NCI-H2029 (cell line): ENCODE measurements around the gene KCNQ4.
A peak's percentile ranks its signal among the peaks of the same experiment; 100 is the strongest.

Source experiments
- DNase-seq: peaks from one replicate; lab custom pipeline; 2025; lab: John Stamatoyannopoulos, UW

The KCNQ4 gene

DNA sequence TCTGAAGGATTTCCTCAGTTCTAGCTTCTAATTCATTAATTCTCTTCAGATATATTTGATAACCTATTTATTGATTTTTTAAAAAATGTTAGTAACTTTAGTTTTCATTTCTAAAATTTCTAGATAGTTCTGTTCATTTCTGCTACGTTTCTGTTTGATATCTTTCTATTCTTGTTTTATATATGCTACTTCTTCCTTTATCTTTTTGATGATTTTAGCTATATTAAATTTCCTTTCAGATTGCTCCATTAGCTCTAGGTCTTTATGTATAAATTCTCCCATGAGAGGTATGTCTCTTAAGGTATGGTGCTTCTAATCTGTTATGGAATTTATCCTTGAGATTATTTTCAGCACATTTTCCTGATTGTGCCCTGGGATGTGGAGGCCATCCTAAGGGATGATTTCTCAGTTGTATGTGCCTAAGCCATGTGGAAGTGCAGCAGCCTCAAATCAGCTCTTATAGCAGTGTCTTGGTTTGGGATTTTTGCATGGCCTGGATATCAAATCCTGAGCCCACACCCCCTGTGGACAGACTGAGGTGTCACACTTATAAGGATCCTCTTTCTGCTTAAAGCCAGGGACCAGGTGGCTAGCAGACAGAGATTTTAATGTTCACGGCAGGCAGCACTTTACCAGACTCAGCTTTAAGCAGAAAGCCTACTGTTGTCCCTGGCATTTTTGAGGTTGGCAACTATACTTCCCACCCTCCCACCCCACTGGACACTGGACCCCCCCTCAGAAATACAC is 6.2 kb upstream of the KCNQ4 start:
- no peak for DNase-seq

GRCh38 chr1:40780678-40781607 is 2.6 kb upstream of the KCNQ4 start:
- no peak for DNase-seq

DNA sequence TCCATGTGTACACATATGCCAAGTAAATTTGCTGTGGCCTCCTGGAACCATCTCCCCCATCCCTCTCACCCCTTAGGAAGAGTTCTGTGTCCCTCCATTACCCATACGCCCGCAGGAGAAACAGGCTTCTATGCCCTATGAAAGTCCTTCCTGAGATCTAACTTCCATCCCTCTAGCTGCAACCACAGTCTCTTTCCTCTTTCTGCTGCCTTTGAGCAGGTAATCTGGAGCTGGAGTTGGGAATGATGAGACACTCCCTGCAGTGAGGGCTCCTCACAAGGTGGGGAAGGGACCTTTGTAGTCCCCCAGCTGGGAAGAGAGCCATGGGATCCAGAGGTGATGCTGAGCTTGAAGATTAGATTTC is 2.0 kb upstream of the KCNQ4 start:
- no peak for DNase-seq

- peak; percentile 77 for DNase-seq
These were observed 1.1 kb upstream of the KCNQ4 start for GRCh38 chr1:40782371-40782956.

GRCh38 chr1:40784141-40784770 is 669 bp downstream of the KCNQ4 start:
- DNase-seq, result no peak

DNA sequence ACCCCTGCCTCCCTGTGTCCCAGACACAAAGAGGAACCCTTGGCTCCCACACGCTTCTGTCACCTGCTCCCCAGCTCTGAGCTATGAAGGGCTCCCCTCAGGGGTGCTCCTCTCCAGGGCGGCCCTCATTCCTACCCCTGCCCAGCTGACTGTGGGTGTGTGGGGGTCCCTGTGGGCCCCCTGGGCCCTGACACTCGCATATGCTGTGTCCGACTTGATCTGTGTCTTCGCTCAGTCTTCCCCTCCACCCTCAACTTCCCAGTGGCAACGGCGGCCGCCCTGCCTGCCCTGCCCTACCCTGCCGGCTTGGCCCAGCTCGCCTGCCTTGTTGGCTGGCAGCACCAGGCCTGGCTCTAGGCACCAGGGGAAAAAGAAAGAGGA is 1.2 kb downstream of the KCNQ4 start:
- DNase-seq, result no peak

- no peak for DNase-seq
These were observed 1.9 kb downstream of the KCNQ4 start for GRCh38 chr1:40785446-40785845.

GRCh38 chr1:40786171-40786994 is 2.8 kb downstream of the KCNQ4 start:
- DNase-seq, result no peak

GRCh38 chr1:40786995-40787705 is 3.6 kb downstream of the KCNQ4 start:
- no peak for DNase-seq

- DNase-seq, result no peak
These were observed 4.4 kb downstream of the KCNQ4 start for GRCh38 chr1:40787737-40788560.

GRCh38 chr1:40788561-40789341 is 5.2 kb downstream of the KCNQ4 start:
- no peak for DNase-seq

DNA sequence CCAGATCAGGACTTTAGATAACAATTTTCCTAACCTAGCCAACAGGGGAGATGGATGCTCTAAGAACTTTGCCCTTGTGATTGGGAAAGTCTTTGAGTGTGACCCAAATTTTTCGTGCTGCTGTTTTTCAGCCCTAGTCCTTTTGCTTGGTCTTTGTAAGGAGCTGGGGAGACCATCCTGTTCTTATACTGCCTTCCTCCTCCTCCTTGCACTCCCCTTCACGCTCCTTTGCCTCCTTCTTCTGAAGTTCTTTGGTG is 5.7 kb downstream of the KCNQ4 start:
- DNase-seq, result no peak

DNA sequence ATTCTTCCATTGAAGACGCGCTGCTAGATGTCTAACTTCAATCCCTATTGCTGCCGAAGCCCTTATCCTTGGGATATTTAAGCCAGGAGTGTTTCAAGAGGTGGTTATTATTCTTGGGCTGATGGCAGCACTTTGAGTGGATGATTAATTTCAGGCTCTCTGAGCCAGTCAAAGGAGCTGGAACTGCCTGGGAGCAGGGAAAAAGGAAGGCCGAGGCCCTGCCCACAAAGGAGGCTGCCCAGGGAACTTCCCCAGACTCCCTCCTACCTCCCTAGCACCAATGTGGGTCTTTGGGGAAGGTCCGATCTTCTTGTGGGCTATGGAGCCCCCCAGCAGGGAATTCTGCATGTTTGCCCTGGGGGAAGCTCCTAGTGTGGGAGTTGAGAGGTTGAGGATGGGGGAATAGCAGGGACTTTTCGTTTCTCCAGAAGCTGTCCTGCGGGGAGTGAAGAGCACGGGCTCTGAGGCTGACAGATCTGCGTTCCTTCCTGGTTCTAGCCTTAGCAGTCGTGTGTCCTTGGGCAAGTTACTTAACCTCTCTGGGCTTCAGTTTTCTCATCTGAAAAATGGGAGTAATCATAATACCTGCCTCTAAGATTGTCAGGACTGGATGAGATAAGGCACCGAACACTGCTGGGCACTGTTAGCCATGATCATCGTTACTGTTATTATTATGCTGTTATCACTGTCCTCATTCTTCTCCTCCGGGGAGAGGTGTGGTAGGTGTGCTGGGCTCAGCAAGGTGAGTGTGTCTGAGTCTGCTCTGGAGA is 6.3 kb downstream of the KCNQ4 start:
- no peak for DNase-seq

GRCh38 chr1:40792036-40792435 is 8.4 kb downstream of the KCNQ4 start:
- no peak for DNase-seq

GRCh38 chr1:40793617-40794016 is 10.0 kb downstream of the KCNQ4 start:
- DNase-seq, result no peak

DNA sequence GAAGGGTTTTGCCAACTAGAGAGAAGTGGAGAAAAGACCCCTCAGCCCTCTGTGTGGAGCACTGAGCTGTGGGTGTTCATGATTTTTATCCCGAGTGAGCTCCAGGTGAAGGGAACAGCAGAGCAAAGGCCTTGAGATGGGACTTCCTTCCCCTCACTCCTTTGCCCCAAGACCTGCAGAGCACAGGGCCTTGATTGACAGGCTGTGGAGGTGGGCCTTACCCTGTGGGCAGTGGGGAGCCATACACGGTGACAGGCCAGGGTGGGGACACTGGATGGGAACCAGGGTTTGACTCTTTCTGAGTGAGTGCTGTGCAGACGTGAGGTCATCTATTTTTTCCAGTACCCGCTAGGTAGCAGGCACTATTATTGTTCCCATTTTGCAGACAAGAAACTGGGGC is 10.5 kb downstream of the KCNQ4 start:
- no peak for DNase-seq

DNA sequence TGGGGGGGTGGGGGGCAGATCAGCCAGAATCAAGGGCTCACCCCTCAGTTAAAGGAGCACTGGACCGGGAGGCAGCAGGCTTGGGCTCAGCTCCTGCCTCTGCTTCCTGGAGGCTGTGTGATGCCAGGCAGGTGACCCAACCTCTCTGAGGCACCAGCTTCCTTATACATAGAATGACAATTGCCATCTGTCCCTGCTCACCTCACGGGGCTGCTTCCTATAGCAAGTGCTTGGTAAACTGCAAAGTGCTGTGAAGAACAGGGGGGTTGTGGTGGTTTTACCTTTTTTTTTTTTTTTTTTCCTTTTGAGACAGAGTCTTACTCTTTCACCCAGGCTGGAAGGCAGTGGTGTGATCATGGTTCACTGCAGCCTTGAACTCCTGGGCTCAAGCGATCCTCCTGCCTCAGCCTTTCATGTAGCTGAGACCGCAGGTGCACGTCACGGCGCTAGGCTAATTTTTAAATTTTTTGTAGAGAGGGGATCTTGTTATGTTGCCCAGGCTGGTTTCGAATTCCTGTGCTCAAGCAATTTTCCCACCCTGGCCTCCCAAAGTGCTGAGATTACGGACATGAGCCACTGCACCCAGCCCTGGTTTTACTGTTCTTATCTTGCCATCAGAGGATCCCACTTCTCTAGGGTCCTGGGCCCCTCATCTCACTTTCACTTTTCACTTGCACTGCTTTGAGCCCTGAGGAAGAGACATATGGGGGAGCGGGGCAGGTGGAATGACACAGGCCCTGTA is 11.6 kb downstream of the KCNQ4 start:
- no peak for DNase-seq
